ENCODE measurements around the gene SLC11A2. TPM values are rescaled to one million over a fixed set of nuclear protein-coding genes. Genes with fewer than 3 reads are reported as not detected.

SLC11A2 gene
- total RNA-seq, 2 donors from 2014 or later, result 51.8 to 56.3 TPM

GRCh38 chr12:50990791-50991190, 35.4 kb downstream of the SLC11A2 start:
- H3K27me3 Mint-ChIP-seq, result no peaks in the 10 kb centered on the region
- H3K36me3 Mint-ChIP-seq (ENCODE audit: low read depth), result peaks cover 100% of the 10 kb centered on the region
- H3K9me3 Mint-ChIP-seq, result no peaks in the 10 kb centered on the region
- peaks cover 22% of the 10 kb centered on the region for H3K4me1 Mint-ChIP-seq
- peak overlapping the region; percentile 59 for H3K27ac Mint-ChIP-seq
- H3K4me3 Mint-ChIP-seq, result peak overlapping the region; percentile 29
- ATAC-seq (replicated peaks), result no peak

DNA sequence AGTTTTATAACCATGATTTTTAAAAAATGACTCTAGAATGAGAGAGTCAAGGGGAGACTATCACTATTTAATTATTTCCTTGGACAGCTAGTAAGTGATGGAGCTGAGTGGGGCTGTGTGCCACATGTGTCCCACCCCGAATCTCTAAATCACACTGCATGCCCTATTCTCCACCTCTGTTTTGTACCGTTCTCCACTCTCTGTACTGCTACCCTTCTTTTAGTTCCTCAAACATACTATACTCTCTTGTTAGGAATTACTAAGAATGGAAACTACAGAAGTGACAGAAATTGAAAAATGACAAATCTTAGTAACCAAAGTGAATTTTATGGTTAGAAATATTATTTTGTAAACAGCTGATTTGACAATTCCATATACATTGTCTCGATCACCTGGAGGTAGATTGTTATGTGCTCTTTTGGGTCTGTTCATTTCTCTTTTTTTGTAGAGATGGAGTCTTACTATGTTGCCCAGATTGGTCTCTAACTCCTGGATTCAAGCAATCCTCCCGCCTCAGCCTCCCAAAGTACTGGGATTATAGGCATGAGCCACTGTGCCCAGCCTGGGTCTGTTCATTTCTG, 35.9 kb downstream of the SLC11A2 start:
- no peaks in the 10 kb centered on the region for H3K27me3 Mint-ChIP-seq
- ATAC-seq (replicated peaks), result peak; percentile 80
- H3K9me3 Mint-ChIP-seq, result no peaks in the 10 kb centered on the region
- H3K4me3 Mint-ChIP-seq, result peak overlapping the region; percentile 29
- H3K4me1 Mint-ChIP-seq, result peaks cover 22% of the 10 kb centered on the region
- H3K36me3 Mint-ChIP-seq (ENCODE audit: low read depth), result peaks cover 100% of the 10 kb centered on the region
- peak overlapping the region; percentile 59 for H3K27ac Mint-ChIP-seq

DNA sequence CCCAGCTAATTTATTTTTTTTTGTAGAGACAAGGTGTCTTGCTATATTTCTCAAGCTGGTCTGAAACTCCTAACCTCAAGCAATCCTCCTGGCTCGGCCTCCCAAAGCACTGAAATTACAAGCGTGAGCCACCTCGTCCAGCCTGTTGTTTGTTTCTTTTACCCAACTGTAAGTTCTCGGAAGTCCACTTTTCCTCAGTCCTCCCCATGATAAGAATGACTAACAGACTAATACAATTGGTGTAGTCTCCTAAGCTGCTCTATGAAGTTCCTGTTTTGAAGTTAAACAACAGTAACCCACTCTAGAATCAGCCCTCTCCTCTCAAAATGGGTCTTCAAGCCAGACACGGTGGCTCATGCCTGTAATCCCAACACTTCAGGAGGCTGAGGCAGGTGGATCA, 37.3 kb downstream of the SLC11A2 start:
- Mint-ChIP-seq H3K27me3 (no peaks in the 10 kb centered on the region), H3K27ac (peak overlapping the region; percentile 38), H3K4me1 (peaks cover 20% of the 10 kb centered on the region), H3K36me3 (ENCODE audit: low read depth) (peaks cover 92% of the 10 kb centered on the region), H3K4me3 (no peak overlapping the region), H3K9me3 (no peaks in the 10 kb centered on the region)
- no peak for ATAC-seq (replicated peaks)

DNA sequence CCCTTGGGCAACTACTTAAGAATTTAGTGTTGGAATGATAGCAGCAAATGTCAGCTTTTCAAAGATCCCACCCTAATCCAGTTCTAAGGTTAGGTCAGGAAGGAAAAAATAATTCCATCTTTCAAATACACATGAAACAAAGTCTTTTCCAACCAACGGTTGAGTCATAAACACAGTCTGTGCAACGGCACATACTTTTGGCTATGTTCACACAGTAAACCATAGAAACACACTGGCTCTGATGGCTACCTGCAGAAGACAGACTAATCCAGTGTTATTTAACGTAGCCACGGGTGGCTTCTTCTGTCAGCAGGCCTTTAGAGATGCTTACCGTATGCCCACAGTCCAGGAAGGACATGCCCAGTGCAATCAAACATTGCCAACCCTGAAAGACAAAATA, 38.1 kb downstream of the SLC11A2 start:
- peaks cover 84% of the 10 kb centered on the region for H3K36me3 Mint-ChIP-seq (ENCODE audit: low read depth)
- H3K27me3 Mint-ChIP-seq, result no peaks in the 10 kb centered on the region
- no peak for ATAC-seq (replicated peaks)
- H3K4me3 Mint-ChIP-seq, result no peak overlapping the region
- peak overlapping the region; percentile 38 for H3K27ac Mint-ChIP-seq
- no peaks in the 10 kb centered on the region for H3K9me3 Mint-ChIP-seq
- H3K4me1 Mint-ChIP-seq, result peaks cover 20% of the 10 kb centered on the region

- no peaks in the 10 kb centered on the region for H3K9me3 Mint-ChIP-seq
- H3K36me3 Mint-ChIP-seq (ENCODE audit: low read depth), result peaks cover 75% of the 10 kb centered on the region
- H3K27me3 Mint-ChIP-seq, result no peaks in the 10 kb centered on the region
- no peak overlapping the region for H3K4me3 Mint-ChIP-seq
- H3K4me1 Mint-ChIP-seq, result peaks cover 20% of the 10 kb centered on the region
- peak overlapping the region; percentile 47 for H3K27ac Mint-ChIP-seq
- ATAC-seq (replicated peaks), result peak; percentile 51
Measured at GRCh38 chr12:50986966-50987737, 39.0 kb downstream of the SLC11A2 start.

DNA sequence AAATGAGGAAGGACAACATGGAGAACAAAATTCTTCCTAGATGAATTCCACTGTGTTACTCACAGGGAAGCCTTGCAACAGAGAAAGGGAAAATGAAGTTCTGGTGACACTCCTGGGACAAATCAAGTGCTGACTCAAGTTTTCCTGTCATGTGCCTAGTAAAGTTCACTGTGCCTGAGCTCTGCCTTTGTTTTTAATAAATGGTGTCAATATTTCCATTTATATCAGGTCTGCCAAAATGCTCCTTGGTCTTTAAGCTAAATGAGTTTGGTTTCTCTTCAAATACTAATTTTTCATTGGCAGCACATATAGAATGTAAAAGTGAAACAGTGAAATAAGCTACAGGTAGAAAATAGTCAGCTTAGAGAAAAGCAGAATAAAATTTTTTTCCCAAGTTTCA, 40.9 kb downstream of the SLC11A2 start:
- peak overlapping the region; percentile 69 for H3K27ac Mint-ChIP-seq
- peak overlapping the region; percentile 3 for H3K4me3 Mint-ChIP-seq
- H3K27me3 Mint-ChIP-seq, result no peaks in the 10 kb centered on the region
- peaks cover 70% of the 10 kb centered on the region for H3K36me3 Mint-ChIP-seq (ENCODE audit: low read depth)
- no peaks in the 10 kb centered on the region for H3K9me3 Mint-ChIP-seq
- H3K4me1 Mint-ChIP-seq, result peaks cover 14% of the 10 kb centered on the region
- ATAC-seq (replicated peaks), result peak; percentile 60

- Mint-ChIP-seq H3K4me1 (peaks cover 18% of the 10 kb centered on the region), H3K36me3 (ENCODE audit: low read depth) (peaks cover 70% of the 10 kb centered on the region), H3K4me3 (peak overlapping the region; percentile 3), H3K9me3 (no peaks in the 10 kb centered on the region), H3K27ac (peak overlapping the region; percentile 69), H3K27me3 (no peaks in the 10 kb centered on the region)
- peak; percentile 58 for ATAC-seq (replicated peaks)
Measured at GRCh38 chr12:50984586-50985298, 41.4 kb downstream of the SLC11A2 start.

GRCh38 chr12:50981319-50982239, 44.6 kb downstream of the SLC11A2 start:
- ATAC-seq (replicated peaks), result no peak
- H3K4me1 Mint-ChIP-seq, result peaks cover 25% of the 10 kb centered on the region
- no peak overlapping the region for H3K4me3 Mint-ChIP-seq
- no peaks in the 10 kb centered on the region for H3K9me3 Mint-ChIP-seq
- peak overlapping the region; percentile 12 for H3K27ac Mint-ChIP-seq
- H3K36me3 Mint-ChIP-seq (ENCODE audit: low read depth), result peaks cover 55% of the 10 kb centered on the region
- H3K27me3 Mint-ChIP-seq, result no peaks in the 10 kb centered on the region

GRCh38 chr12:50980545-50980944, 45.6 kb downstream of the SLC11A2 start:
- Mint-ChIP-seq H3K4me3 (peak overlapping the region; percentile 80), H3K27me3 (no peaks in the 10 kb centered on the region), H3K4me1 (peaks cover 25% of the 10 kb centered on the region), H3K27ac (peak overlapping the region; percentile 99), H3K36me3 (ENCODE audit: low read depth) (peaks cover 49% of the 10 kb centered on the region), H3K9me3 (no peaks in the 10 kb centered on the region)
- no peak for ATAC-seq (replicated peaks)

- Mint-ChIP-seq H3K27ac (peak overlapping the region; percentile 99), H3K4me3 (peak overlapping the region; percentile 80), H3K4me1 (peaks cover 21% of the 10 kb centered on the region), H3K9me3 (no peaks in the 10 kb centered on the region), H3K27me3 (no peaks in the 10 kb centered on the region), H3K36me3 (ENCODE audit: low read depth) (peaks cover 50% of the 10 kb centered on the region)
- peak; percentile 90 for ATAC-seq (replicated peaks)
Measured at GRCh38 chr12:50979369-50980052, 46.7 kb downstream of the SLC11A2 start.

GRCh38 chr12:50971946-50972345, 54.2 kb downstream of the SLC11A2 start:
- no peak overlapping the region for H3K4me3 Mint-ChIP-seq
- H3K9me3 Mint-ChIP-seq, result no peaks in the 10 kb centered on the region
- no peak for ATAC-seq (replicated peaks)
- no peak overlapping the region for H3K27ac Mint-ChIP-seq
- H3K27me3 Mint-ChIP-seq, result no peaks in the 10 kb centered on the region
- no peaks in the 10 kb centered on the region for H3K4me1 Mint-ChIP-seq
- H3K36me3 Mint-ChIP-seq (ENCODE audit: low read depth), result peaks cover 62% of the 10 kb centered on the region

GRCh38 chr12:50964432-50964831, 61.8 kb downstream of the SLC11A2 start:
- ATAC-seq (replicated peaks), result no peak
- H3K36me3 Mint-ChIP-seq (ENCODE audit: low read depth), result peaks cover 6% of the 10 kb centered on the region
- no peak overlapping the region for H3K27ac Mint-ChIP-seq
- H3K4me1 Mint-ChIP-seq, result no peaks in the 10 kb centered on the region
- H3K9me3 Mint-ChIP-seq, result no peaks in the 10 kb centered on the region
- H3K27me3 Mint-ChIP-seq, result no peaks in the 10 kb centered on the region
- H3K4me3 Mint-ChIP-seq, result no peak overlapping the region

DNA sequence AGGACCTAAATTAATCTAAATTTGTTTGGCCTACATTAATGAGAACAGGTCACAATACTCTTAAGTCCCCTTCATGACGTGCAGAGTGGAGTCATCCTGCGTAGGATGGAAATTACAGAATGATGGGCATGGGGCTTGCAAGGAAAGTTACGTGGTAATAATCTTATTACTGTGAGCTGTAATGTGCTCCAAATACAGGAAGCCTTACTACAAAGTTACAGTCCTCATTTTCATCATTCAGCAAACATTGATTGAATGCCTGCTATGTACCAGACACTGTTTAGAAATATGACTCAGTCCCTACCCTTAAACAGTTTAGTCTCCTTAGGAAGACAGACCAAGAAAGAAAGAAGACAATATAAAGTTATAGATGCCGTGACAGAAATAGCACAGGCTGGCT, 64.5 kb downstream of the SLC11A2 start:
- Mint-ChIP-seq H3K4me3 (no peak overlapping the region), H3K27ac (no peak overlapping the region), H3K27me3 (no peaks in the 10 kb centered on the region), H3K9me3 (no peaks in the 10 kb centered on the region), H3K4me1 (no peaks in the 10 kb centered on the region), H3K36me3 (ENCODE audit: low read depth) (no peaks in the 10 kb centered on the region)
- no peak for ATAC-seq (replicated peaks)

Data from activated T-helper 17 cell treated with anti-CD3 and anti-CD28 coated beads, Interleukin-2, amount 50 U/mL, for 72 hours (primary cell).